Activated CD8-positive, alpha-beta memory T cell treated with anti-CD3 and anti-CD28 coated beads, Interleukin-2, amount 50 U/mL, for 24 hours (primary cell): ENCODE data around the gene TRERF1.

ENCODE experiments used
- DNase-seq: peaks from one replicate; pipeline ENCODE4 v3.0.0-alpha.2; 2020; ENCODE audit errors: extremely low read depth

TRERF1 gene

GRCh38 chr6:42394881-42395620, 56.7 kb downstream of the TRERF1 start:
- no peak for DNase-seq

- DNase-seq = no peak
Observed at GRCh38 chr6:42394151-42394550, 57.6 kb downstream of the TRERF1 start.

- DNase-seq = no peak
Observed at GRCh38 chr6:42393339-42393738, 58.4 kb downstream of the TRERF1 start.

DNA sequence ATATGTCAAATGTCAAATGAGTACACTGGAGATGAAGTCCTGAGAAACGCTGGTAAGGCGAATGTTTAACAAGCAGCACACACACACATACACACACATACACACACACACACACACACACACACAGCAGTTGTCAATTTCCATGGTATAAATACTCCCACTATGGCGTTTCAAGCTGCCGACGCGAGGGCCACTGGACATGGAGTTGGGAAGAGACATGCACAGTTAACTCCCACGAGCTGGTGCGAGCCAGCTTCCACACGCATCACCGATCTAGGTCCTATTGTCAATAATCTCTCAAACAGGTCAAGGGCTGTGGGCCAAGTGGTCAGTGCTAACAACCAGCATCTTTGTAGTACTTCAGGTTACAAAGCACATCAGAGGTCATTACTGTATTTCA, 58.9 kb downstream of the TRERF1 start:
- no peak for DNase-seq

- DNase-seq = no peak
Observed at GRCh38 chr6:42391441-42391840, 60.3 kb downstream of the TRERF1 start.

DNA sequence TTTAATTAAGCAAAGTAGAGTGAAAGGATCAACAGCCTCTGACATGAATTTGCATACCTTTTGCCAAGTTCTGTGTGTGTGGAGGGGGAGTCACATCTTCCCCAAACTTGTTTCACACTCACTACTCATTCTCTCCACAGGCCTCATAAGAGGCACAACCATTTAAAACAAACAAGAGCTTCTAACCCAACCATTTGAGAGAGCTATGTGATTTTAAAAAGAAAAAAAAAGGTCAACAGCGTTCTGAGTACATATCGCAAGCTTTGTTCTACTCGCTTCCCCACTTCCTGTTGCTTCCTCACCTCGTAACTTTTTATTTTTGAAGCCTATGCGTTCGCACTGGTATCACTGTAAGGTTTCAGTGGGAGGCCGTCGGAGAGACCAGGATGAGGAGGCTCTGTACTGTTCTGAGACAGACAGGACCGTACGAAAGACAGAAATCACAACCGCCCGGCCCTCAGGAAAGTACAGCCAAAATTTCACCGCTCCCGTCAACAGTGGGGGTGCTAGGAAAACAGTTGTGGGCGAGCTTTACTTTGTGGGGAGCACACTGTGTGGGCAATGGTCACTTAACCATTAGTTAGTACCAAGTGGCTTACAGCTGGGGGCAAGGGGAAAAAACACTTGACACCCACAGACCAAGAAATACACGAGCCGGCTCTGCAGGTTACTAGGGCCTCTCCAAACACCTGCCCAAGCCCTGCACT, 61.3 kb downstream of the TRERF1 start:
- no peak for DNase-seq

DNA sequence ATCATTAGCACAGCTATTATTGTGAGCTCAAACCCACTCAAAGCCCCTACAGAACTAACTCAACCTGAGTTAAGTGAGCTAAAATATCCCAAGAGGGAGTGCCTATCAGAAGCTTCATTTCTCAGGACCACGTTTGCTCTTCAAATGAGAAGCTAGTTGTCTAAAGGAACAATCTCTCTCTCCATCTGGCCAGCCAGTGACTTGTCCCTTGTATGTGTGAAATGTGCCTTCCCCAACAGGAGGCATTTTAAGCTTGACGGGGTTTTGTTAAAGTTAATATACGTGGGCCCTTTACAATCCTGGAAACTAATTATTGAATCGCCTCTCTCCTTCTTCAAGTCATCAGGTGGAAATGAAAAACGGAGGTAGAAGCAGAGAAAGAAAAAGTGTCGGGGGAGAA, 62.0 kb downstream of the TRERF1 start:
- DNase-seq = no peak

GRCh38 chr6:42388046-42388445, 63.7 kb downstream of the TRERF1 start:
- no peak for DNase-seq

GRCh38 chr6:42387336-42387735, 64.4 kb downstream of the TRERF1 start:
- no peak for DNase-seq

GRCh38 chr6:42385339-42385738, 66.4 kb downstream of the TRERF1 start:
- DNase-seq = no peak

DNA sequence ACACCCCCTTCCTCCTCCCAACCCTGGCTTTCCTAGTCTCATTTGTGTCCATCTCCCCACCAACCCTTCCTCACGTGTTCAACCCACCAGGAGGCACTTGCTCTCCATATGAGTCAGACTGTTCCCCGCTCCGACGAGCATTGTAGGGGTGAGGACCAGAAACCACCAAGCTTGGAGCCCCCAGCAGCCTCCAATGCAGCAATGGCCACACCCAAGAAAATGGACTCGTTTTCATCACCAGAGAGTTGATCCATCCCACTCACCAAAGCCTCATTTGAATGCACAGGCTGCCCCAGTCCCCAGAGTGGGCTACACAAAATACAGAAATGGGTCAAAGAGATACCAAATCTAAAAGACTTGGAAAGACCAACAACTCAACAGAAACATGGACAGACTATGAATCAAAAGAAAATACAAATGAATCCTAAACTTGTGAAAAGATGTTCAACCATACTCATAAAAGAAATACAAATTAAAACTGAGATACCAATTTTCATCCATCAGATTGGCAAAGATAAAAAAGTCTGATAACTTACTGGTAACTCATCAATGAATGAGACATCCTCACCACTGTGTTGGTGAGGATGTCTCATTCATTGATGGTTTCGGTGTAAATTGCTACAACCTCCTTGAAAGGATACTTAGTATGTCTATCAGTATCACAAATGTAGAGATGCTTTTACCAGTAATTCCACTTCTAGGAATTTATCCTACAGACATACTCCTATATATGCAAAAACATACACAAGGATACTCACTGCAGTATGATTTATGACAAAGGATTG, 68.1 kb downstream of the TRERF1 start:
- no peak for DNase-seq

- no peak for DNase-seq
Observed at GRCh38 chr6:42381850-42382249, 69.9 kb downstream of the TRERF1 start.

GRCh38 chr6:42380228-42380979, 71.3 kb downstream of the TRERF1 start:
- no peak for DNase-seq

- DNase-seq = no peak
Observed at GRCh38 chr6:42378536-42378935, 73.2 kb downstream of the TRERF1 start.

DNA sequence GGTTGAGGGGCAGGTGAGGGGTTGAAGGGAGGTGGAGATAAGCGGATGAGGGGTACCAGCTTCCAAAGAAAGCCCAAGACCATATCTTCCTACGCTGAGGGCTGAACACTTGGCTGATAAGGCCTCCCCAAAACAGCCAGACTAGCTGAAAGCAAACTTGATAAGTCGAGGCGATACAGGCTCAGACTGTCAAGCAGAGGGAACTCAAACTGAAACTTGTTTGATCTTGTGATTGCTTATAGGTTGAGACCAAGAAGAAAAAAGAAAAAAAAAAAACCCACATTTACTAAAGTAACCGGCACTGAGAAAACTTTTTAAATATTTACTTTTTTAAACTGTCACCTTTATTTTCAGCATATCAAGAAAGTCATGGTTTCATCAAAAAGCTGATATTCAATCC, 73.6 kb downstream of the TRERF1 start:
- DNase-seq = no peak

GRCh38 chr6:42375007-42375635, 76.6 kb downstream of the TRERF1 start:
- DNase-seq = no peak

DNA sequence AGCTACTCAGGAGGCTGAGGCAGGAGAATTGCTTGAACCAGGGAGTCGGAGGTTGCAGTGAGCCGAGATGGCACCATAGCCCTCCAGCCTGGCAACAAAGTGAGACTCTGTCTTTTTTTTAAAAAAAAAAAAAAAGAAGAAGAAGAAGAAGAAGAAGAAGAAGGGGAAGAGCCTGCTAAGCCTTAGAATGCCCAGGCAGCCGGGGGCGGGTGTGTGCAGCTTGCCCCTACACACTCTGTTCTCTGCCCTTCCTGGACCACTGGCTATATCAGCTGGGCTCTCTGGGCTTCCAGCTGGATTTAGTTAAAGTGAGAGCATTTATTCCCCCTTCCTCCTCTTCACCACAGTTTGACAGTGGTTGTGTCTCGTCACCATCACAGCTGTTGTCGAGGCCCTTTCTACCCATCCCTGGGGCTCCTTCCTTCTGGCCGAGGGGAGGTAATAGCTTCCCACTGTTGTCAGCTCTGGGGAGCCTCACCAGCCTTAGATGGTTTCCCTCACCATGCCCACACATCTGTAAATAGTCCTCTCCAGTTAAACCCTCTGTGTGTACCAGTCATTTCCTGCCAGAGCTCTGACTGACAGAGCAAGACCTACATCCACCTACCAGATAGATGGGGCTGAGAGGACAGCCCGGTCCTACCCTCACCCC, 77.6 kb downstream of the TRERF1 start:
- no peak for DNase-seq

GRCh38 chr6:42372699-42373098, 79.0 kb downstream of the TRERF1 start:
- DNase-seq = no peak

- DNase-seq = no peak
Observed at GRCh38 chr6:42370323-42370985, 81.3 kb downstream of the TRERF1 start.

- DNase-seq = no peak
Observed at GRCh38 chr6:42369568-42369967, 82.2 kb downstream of the TRERF1 start.
